ENCODE measurements around the gene CDK15. TPM values are rescaled to one million over a fixed set of nuclear protein-coding genes. Genes with fewer than 3 reads are reported as not detected.

CDK15 gene
- total RNA-seq, 1 donor, result 3.5 TPM

- H3K4me3 ChIP-seq (ENCODE audit: low read depth, low read length), result no peak overlapping the region
- no peak for TF ChIP-seq CTCF (IDR thresholded peaks at IDR 0.05; ENCODE audit: insufficient read depth, low read depth, low read length)
- no peak for DNase-seq (ENCODE audit: low read depth)
These were observed 17.9 kb downstream of the CDK15 start for GRCh38 chr2:201824212-201824611.

- H3K4me3 ChIP-seq (ENCODE audit: low read depth, low read length), result no peak overlapping the region
- no peak for TF ChIP-seq CTCF (IDR thresholded peaks at IDR 0.05; ENCODE audit: insufficient read depth, low read depth, low read length)
- no peak for DNase-seq (ENCODE audit: low read depth)
These were observed 21.3 kb downstream of the CDK15 start for GRCh38 chr2:201827621-201828020.

- no peak overlapping the region for H3K4me3 ChIP-seq (ENCODE audit: low read depth, low read length)
- TF ChIP-seq CTCF (IDR thresholded peaks at IDR 0.05; ENCODE audit: insufficient read depth, low read depth, low read length), result no peak
These were observed 21.9 kb downstream of the CDK15 start for GRCh38 chr2:201828220-201828619.

GRCh38 chr2:201830666-201831065 is 24.3 kb downstream of the CDK15 start:
- DNase-seq (ENCODE audit: low read depth), result no peak
- TF ChIP-seq CTCF (IDR thresholded peaks at IDR 0.05; ENCODE audit: insufficient read depth, low read depth, low read length), result no peak
- H3K4me3 ChIP-seq (ENCODE audit: low read depth, low read length), result no peak overlapping the region

More at GRCh38 chr2:201828220-201828619, 21.9 kb downstream of the CDK15 start:
- DNase-seq (ENCODE audit: low read depth), result no peak

- no peak for TF ChIP-seq CTCF (IDR thresholded peaks at IDR 0.05; ENCODE audit: insufficient read depth, low read depth, low read length)
- DNase-seq (ENCODE audit: low read depth), result peak; percentile 18
- no peak overlapping the region for H3K4me3 ChIP-seq (ENCODE audit: low read depth, low read length)
These were observed 25.1 kb downstream of the CDK15 start for GRCh38 chr2:201831469-201831868.

GRCh38 chr2:201833781-201834180 is 27.4 kb downstream of the CDK15 start:
- TF ChIP-seq CTCF (IDR thresholded peaks at IDR 0.05; ENCODE audit: insufficient read depth, low read depth, low read length), result no peak
- no peak for DNase-seq (ENCODE audit: low read depth)
- no peak overlapping the region for H3K4me3 ChIP-seq (ENCODE audit: low read depth, low read length)

- no peak overlapping the region for H3K4me3 ChIP-seq (ENCODE audit: low read depth, low read length)
- no peak for DNase-seq (ENCODE audit: low read depth)
- TF ChIP-seq CTCF (IDR thresholded peaks at IDR 0.05; ENCODE audit: insufficient read depth, low read depth, low read length), result no peak
These were observed 28.7 kb downstream of the CDK15 start for GRCh38 chr2:201835066-201835465.

Data from fibroblast of villous mesenchyme (primary cell).